PC-9 (cell line): ENCODE results near the gene GLRA1. TPM values are rescaled to one million over a fixed set of nuclear protein-coding genes. Genes with fewer than 3 reads are reported as not detected.

Experiments
- BruUV-seq: library from RNA; stranded (reverse); fragments of 400-500 nt; replicated peaks from 2 replicates; lab custom pipeline; 2021; lab: Mats Ljungman, UMichigan
- CTCF ChIA-PET: fragments of 300-600 bp; sonication (Branson Sonifier 250); formaldehyde crosslinking; loops from one replicate; lab custom pipeline; 2022; ENCODE audit warnings: antibody characterized with exemption; lab: Charles Lee
- POLR2A ChIA-PET: fragments of 300-600 bp; sonication (Branson Sonifier 250); formaldehyde crosslinking; loops from one replicate; lab custom pipeline; 2022; ENCODE audit warnings: antibody characterized with exemption; ENCODE audit not compliant: unreplicated experiment; lab: Charles Lee
- DNase-seq, 2 experiments: peaks; one replicate each; pipeline versions ENCODE4 v3.0.0 to v3.0.0-alpha.2; 2015 to 2022; ENCODE audit warnings: mixed read lengths in 1 of 2
- H2AFZ ChIP-seq: fragments of 200-600 bp; sonication (generic); 2 replicates; pipeline ENCODE4 v1.8.1; 2017; ENCODE audit warnings: antibody characterized with exemption
- H3F3A ChIP-seq: fragments of 200-600 bp; sonication (generic); 2 replicates; pipeline ENCODE4 v1.8.1; 2017; ENCODE audit warnings: antibody characterized with exemption, mild to moderate bottlenecking, low read depth; ENCODE audit not compliant: insufficient read depth
- H3K27ac ChIP-seq: fragments of 200-600 bp; sonication (generic); 2 replicates; pipeline ENCODE4 v1.6.1; 2016; ENCODE audit warnings: mixed run types
- H3K27me3 ChIP-seq: fragments of 200-600 bp; sonication (generic); 2 replicates; pipeline ENCODE4 v1.6.1; 2016; ENCODE audit warnings: low read depth, mixed run types; ENCODE audit not compliant: insufficient read depth
- H3K36me3 ChIP-seq: fragments of 200-600 bp; sonication (generic); 2 replicates; pipeline ENCODE4 v1.6.1; 2016; ENCODE audit warnings: low read depth, mixed run types
- H3K4me1 ChIP-seq: fragments of 200-600 bp; sonication (generic); replicated peaks from 2 replicates; pipeline ENCODE4 v1.6.1; 2016; ENCODE audit warnings: mixed run types; ENCODE audit not compliant: insufficient read depth
- H3K4me2 ChIP-seq: fragments of 200-600 bp; sonication (generic); 2 replicates; pipeline ENCODE4 v1.6.1; 2017; ENCODE audit warnings: mixed run types
- H3K4me3 ChIP-seq: fragments of 200-600 bp; sonication (generic); 2 replicates; pipeline ENCODE4 v1.6.1; 2016; ENCODE audit warnings: mixed run types
- H3K79me2 ChIP-seq: fragments of 200-600 bp; sonication (generic); 2 replicates; pipeline ENCODE4 v1.6.1; 2017; ENCODE audit warnings: low read depth, mixed run types
- H3K9me2 ChIP-seq: fragments of 200-600 bp; sonication (generic); 2 replicates; pipeline ENCODE4 v1.8.1; 2017; ENCODE audit warnings: mild to moderate bottlenecking; ENCODE audit not compliant: insufficient read depth
- H3K9me3 ChIP-seq: fragments of 200-600 bp; sonication (generic); 2 replicates; pipeline ENCODE4 v1.8.1; 2016; ENCODE audit warnings: low read depth; ENCODE audit not compliant: insufficient read depth
- H4K20me1 ChIP-seq: fragments of 200-600 bp; sonication (generic); 2 replicates; pipeline ENCODE4 v1.8.1; 2017; ENCODE audit not compliant: insufficient read depth
- EZH2 ChIP-seq: fragments of 200-600 bp; sonication (generic); IDR thresholded peaks from 2 replicates; pipeline ENCODE4 v1.8.0; 2017; ENCODE audit warnings: antibody characterized with exemption, low read depth
- intact Hi-C: fragments of 100-400 bp; cut with micrococcal nuclease; formaldehyde crosslinking; loops from one replicate; pipeline ENCODE4 v1.10.0; 2022; ENCODE audit not compliant: unreplicated experiment
- total RNA-seq: library from RNA; stranded (reverse); gene quantifications from 2 replicates; pipeline ENCODE4 v1.2.3, GENCODE V29; 2021
- TF ChIP-seq, protein P1 (sequence below): fragments of 200-600 bp; sonication (generic); conservative IDR thresholded peaks from 2 replicates; pipeline ENCODE4 v1.6.1; 2017; ENCODE audit warnings: mixed run types, antibody characterized with exemption, mild to moderate bottlenecking, moderate library complexity

GLRA1 gene
- total RNA-seq, 1 experiment from 2014 or later = not detected

DNA sequence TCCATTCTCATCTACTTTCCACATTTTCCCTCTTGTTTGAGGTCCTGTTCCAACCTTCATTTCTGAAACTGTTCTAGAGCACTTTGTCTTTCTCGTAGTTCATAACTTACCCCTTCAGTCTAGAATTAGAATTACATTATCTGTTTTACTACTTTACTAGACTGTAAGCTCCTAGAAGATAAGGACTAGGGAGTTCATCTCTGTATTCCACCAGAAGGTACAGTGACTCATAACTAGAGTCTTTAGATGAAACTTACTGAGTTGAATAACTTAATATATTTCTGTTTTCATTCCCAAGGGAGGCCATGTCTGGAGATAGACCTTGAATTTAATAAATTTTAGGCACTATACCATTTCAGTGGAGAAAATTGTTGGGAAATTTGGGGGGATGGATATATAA lies 114.2 kb downstream of the GLRA1 start:
- POLR2A ChIA-PET = no interaction called here
- peaks cover 79% of the 10 kb centered on the region for H3K36me3 ChIP-seq

DNA sequence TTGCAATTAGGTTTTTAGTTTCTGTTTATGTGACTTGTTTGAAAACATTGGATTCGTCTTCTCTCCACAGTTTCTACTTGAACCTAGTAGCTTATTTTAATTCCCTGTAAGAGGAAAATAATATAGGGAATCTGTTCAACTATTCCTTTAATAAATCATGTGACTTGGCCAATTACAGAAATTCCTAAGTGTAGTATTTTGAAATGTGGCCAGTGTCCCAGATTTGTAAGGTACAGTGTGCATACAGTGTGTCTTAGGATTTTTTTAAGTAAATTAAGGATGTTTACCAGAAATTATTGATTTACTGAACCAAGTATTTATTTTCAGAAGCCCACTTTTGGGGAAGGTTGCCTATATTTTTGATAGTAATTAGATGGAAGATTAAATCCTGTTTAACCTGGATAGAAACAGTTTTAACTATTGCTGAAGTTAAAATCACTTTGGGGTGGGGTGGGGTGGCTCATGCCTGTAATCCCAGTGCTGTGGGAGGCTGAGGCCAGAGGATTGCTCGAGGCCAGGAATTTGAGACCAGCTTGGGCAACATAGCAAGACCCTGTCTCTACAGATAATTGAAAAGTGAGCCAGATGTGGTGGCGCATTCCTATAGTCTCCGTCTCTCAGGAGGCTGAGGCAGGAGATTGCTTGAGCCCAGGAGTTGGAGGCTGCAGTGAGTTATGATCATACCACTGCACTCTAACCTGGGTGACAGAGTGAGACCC lies 116.0 kb downstream of the GLRA1 start:
- Histone ChIP-seq H3K27ac (no peak overlapping the region), H3K4me1 (no peaks in the 10 kb centered on the region), H3K4me3 (no peak overlapping the region), H3K9me3 (no peaks in the 10 kb centered on the region), H3K27me3 (no peaks in the 10 kb centered on the region), H3K79me2 (peaks cover 35% of the 10 kb centered on the region; the same call in 1 of the 2 replicates), H3K4me2 (no peak overlapping the region), H3K36me3 (peaks cover 91% of the 10 kb centered on the region), H3K9me2 (no peaks in the 10 kb centered on the region), H3F3A (peaks cover 45% of the 10 kb centered on the region; the same call in 1 of the 2 replicates), H4K20me1 (peaks cover 27% of the 10 kb centered on the region), H2AFZ (no peak overlapping the region)
- BruUV-seq = no TSS peak
- DNase-seq = no peak
- ChIA-PET POLR2A (no interaction called here), CTCF (no interaction called here)
- TF ChIP-seq EZH2 = no peak
- TF ChIP-seq, protein P1, sequence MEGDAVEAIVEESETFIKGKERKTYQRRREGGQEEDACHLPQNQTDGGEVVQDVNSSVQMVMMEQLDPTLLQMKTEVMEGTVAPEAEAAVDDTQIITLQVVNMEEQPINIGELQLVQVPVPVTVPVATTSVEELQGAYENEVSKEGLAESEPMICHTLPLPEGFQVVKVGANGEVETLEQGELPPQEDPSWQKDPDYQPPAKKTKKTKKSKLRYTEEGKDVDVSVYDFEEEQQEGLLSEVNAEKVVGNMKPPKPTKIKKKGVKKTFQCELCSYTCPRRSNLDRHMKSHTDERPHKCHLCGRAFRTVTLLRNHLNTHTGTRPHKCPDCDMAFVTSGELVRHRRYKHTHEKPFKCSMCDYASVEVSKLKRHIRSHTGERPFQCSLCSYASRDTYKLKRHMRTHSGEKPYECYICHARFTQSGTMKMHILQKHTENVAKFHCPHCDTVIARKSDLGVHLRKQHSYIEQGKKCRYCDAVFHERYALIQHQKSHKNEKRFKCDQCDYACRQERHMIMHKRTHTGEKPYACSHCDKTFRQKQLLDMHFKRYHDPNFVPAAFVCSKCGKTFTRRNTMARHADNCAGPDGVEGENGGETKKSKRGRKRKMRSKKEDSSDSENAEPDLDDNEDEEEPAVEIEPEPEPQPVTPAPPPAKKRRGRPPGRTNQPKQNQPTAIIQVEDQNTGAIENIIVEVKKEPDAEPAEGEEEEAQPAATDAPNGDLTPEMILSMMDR = no peak
- intact Hi-C loops = no loop called here

More for the DNA sequence above, 114.2 kb downstream of the GLRA1 start:
- BruUV-seq = no TSS peak
- Histone ChIP-seq H2AFZ (no peak overlapping the region), H4K20me1 (peaks cover 10% of the 10 kb centered on the region), H3K4me1 (no peaks in the 10 kb centered on the region), H3K27ac (no peak overlapping the region), H3K9me2 (no peaks in the 10 kb centered on the region), H3K9me3 (no peaks in the 10 kb centered on the region; the same call in 1 of the 2 replicates), H3K4me2 (no peak overlapping the region), H3K79me2 (peaks cover 27% of the 10 kb centered on the region; the same call in 1 of the 2 replicates), H3F3A (peaks cover 39% of the 10 kb centered on the region; the same call in 1 of the 2 replicates), H3K4me3 (no peak overlapping the region), H3K27me3 (no peaks in the 10 kb centered on the region)
- DNase-seq = no peak
- intact Hi-C loops = no loop called here
- CTCF ChIA-PET = no interaction called here
- TF ChIP-seq EZH2 = no peak
- TF ChIP-seq, protein P1 = no peak

GRCh38 chr5:151805414-151806223 lies 119.0 kb downstream of the GLRA1 start:
- H3K27ac ChIP-seq = no peak overlapping the region
- no peak overlapping the region for H3K4me2 ChIP-seq
- ChIA-PET POLR2A (no interaction called here), CTCF (no interaction called here)
- TF ChIP-seq EZH2 = no peak
- TF ChIP-seq, protein P1 = no peak
- no peaks in the 10 kb centered on the region for H3K9me3 ChIP-seq
- H3K9me2 ChIP-seq = no peaks in the 10 kb centered on the region
- intact Hi-C loops = loop anchor here (2.0 kb wide), 1 partner anchor 23 kb away; no protein-coding TSS in a partner anchor
- peaks cover 41% of the 10 kb centered on the region; the same call in 1 of the 2 replicates for H3F3A ChIP-seq
- peaks cover 79% of the 10 kb centered on the region for H3K36me3 ChIP-seq
- no TSS peak for BruUV-seq
- H3K79me2 ChIP-seq = peaks cover 33% of the 10 kb centered on the region; the same call in 1 of the 2 replicates
- H4K20me1 ChIP-seq = peaks cover 52% of the 10 kb centered on the region
- no peaks in the 10 kb centered on the region for H3K27me3 ChIP-seq
- H3K4me3 ChIP-seq = no peak overlapping the region
- DNase-seq = no peak
- no peaks in the 10 kb centered on the region for H3K4me1 ChIP-seq
- H2AFZ ChIP-seq = no peak overlapping the region
